ENCODE measurements around the gene STX3.

Gene STX3

GRCh38 chr11:59754859-59755700 is at the start of gene STX3:
Gene STX3 (plus strand): TSS chr11:59755376. CDS start chr11:59755606, 230 bp downstream.
- no peak for FAIRE-seq

DNA sequence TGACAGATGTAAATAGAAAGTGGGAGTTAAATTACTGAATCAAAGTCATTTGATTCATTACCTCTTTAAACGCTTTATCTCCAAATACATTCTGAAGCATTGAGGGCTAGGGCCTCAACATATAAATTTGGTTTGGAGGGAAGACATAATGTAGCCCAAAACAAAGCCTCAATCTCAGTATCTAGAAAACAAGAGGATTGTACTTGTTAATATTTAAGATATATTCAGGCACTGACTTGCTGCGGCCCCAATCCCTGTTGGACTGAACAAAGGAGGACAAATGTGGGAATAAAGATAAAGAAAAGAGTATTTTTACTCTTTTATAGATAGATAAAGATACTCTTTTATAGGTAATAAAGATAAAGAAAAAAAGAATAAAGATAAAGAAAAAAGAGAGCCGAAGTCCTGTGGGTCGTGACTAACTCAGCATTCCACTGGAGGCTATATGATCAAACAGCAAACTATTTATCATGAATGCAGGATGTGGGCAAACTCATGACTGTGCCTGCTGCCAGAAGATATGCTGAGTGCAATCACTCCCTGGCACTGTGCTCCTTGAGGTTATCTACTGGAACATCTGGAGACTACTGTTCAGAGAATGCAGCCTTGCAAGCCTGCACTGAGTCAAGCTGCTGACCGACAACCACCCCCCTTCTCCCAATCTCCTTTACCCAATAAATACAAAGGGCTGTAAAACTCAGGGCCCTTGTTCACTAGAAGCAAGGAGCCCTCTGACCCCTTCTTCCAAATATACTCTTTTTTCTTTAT is 48.5 kb upstream of the STX3 start:
- FAIRE-seq: no peak

- FAIRE-seq: no peak
These were observed 47.8 kb upstream of the STX3 start for GRCh38 chr11:59707371-59707770.

GRCh38 chr11:59708537-59708936 is 46.6 kb upstream of the STX3 start:
- no peak for FAIRE-seq

DNA sequence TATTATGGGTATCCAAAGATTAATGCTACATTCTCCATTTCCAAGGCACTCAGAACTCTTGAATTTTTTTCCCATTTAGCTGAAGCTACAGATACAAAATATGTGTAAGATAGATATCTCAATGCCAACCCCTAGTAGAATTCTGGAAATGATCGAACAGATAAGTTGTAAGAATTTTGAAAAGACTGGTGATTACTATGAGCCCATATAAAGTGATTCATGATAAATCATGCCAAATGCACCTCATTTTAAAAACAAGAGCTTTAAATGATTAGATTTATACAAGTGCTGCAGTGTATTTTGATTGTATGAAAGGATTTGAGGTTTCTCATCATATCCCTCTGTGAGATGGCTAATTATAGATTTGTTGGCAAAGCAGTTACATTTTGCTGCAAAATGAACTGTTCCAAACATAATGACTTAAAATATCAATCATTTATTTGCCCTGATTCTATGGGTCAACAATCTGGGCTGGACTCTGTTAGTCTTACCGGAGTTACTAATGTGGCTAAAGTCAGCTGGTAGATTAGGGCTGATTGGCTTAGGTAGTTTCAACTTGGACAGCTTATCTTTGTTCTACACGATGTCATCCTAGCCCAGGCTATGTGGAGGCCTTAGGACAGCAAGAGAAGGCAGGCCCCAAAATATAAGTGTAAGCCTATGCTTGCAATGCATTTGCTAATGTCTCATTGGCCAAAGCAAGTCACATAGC is 44.9 kb upstream of the STX3 start:
- FAIRE-seq: no peak

DNA sequence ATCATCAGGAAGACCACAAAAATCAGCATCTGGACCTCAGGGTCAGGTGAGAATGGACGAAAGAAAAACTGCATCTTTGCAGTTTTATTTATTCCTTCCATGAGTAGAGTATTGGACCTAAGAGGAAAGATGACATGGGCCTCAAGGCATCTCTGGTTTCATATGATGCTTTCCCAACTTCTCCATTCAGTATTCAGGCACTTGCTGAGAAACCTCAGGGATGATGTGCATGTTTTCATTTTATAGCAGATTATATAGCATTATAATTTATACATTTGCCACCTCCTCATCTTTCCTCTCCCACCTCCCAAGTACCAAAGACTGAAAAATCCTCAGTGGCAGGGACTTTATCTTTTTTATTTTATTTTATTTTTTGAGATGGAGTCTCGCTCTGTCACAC is 41.4 kb upstream of the STX3 start, which contains the start of gene OR10V1:
OR10V1 (minus strand) TSS at position 101 of the 400 bp plus-strand sequence; CDS start at position 101, 0 bp downstream.
- FAIRE-seq: no peak

GRCh38 chr11:59716051-59716450 is 39.1 kb upstream of the STX3 start:
- FAIRE-seq: no peak

GRCh38 chr11:59719556-59719955 is 35.6 kb upstream of the STX3 start:
- no peak for FAIRE-seq

GRCh38 chr11:59724066-59724465 is 31.1 kb upstream of the STX3 start:
- no peak for FAIRE-seq

DNA sequence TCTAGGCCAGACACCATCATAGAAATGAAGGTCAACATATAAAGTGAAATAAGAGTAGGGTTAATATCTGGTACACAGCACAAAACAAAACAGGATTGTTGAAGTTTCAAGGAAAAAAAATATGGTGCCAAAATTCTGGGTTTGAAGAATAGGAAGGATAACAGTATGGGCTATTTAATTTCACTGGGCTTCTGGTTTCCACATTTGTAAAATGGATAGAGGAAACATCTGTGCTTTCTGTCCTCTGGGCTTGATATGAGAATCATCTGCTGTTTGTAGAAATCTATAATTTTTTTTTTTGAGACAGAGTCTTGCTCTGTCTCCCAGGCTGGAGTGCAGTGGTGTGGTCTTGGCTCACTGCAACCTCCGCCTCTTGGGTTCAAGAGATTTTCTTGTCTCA is 27.8 kb upstream of the STX3 start:
- FAIRE-seq: no peak

- no peak for FAIRE-seq
These were observed 27.0 kb upstream of the STX3 start for GRCh38 chr11:59728154-59728553.

- no peak for FAIRE-seq
These were observed 26.3 kb upstream of the STX3 start for GRCh38 chr11:59728913-59729312.

- no peak for FAIRE-seq
These were observed 25.3 kb upstream of the STX3 start for GRCh38 chr11:59729834-59730233.

- no peak for FAIRE-seq
These were observed 24.1 kb upstream of the STX3 start for GRCh38 chr11:59730896-59731565.

DNA sequence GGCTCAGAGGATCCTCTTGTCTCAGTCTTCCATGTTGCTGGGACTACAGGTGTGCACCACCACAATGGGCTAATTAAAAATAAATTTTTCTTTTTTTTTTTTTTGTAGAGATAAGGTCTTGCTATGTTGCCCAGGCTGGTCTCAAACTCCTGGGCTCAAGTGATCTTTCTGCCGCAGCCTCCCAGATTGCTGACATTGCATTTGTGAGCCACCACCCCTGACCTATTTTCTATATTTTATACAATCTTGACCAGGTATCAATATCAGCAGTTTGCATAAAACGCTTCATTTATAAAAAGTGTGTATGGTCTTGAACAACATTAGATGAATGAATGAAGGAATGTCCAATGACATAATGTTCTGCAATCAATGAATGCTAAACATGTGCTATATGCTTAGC is 9.1 kb upstream of the STX3 start:
- no peak for FAIRE-seq

- no peak for FAIRE-seq
These were observed 1.3 kb upstream of the STX3 start for GRCh38 chr11:59753650-59754493.

- FAIRE-seq: no peak
These were observed 700 bp upstream of the STX3 start for GRCh38 chr11:59754494-59754858.

DNA sequence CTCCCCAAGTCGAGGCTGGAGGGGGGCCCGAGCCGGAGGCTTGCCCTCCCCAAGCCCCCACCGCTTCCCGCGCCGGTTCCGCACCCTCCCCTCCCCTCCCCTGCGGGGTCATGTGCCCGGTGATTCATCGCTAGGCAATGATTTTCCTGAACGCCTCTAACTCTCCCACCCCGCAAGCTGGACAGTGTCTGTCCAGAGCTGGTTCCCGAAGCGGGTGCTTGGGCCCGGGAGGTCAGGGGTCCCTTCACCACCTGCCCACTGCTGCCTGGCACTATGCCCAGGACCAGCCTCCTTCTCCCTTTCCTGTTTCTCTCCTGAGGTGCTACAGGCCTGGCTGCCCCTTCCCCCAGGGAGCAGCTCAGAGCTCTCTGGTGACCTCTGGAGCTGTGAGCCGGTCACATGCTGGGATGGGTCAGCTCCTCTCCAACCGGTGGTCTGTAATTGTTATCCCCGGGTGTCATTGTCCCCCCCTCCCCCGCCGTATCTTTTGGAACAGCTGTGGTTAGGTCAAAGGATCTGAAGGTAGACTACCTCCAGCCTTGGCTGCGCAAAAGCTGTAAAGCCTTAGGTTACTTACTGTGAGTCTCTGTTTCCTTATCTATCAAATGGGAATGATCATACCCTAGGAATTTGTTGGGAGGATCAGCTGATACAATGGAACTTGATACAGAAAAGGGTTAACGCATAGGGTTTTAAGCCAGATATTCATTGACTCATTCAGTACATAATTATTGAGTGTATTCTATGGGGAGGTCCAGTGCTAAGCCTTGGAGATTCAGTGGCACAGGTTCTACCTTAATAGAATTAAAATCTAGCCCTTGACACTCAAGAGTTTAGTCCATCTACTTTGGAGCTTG is 753 bp downstream of the STX3 start:
- no peak for FAIRE-seq

GRCh38 chr11:59756558-59756840 is 1.3 kb downstream of the STX3 start:
- FAIRE-seq: no peak

DNA sequence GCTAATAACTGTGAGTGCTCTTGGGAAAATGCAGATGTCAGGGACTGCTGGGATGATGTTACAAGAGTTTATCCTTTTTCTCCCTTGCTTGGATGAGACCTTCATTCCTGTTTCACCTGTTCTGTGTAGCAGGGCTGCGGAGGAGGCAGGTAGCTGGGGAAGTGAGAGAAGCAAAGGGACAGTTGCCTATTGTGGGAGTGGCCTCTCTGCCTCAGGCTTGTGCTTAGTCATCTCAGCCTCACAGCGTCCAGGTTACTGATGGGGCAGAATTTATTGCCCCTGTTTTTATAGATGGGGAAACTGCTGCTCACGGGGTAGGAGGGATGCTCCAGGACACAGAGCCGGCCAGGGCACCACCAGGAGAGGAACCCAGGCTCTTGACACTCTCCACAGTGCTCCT is 1.7 kb downstream of the STX3 start:
- no peak for FAIRE-seq

- no peak for FAIRE-seq
These were observed 3.3 kb downstream of the STX3 start for GRCh38 chr11:59758401-59759037.

Measured in TTC549 (cell line).